ENCODE results near the gene TPD52L1. TPM values are rescaled to one million over a fixed set of nuclear protein-coding genes. Genes with fewer than 3 reads are reported as not detected.

Gene TPD52L1
- total and polyA plus RNA-seq, 2 experiments from 2014 or later: 22.8 to 24.0 TPM

GRCh38 chr6:125183391-125183790, 29.8 kb downstream of the TPD52L1 start (continued):
- TF ChIP-seq REST (IDR thresholded peaks at IDR 0.05; ENCODE audit: unreplicated experiment) (no peak), EZH2phosphoT487 (IDR thresholded peaks at IDR 0.05; ENCODE audit: unreplicated experiment) (no peak), NANOG (IDR thresholded peaks at IDR 0.05; ENCODE audit: borderline replicate concordance) (no peak), ZNF114 (CRISPR knock-in tag; IDR thresholded peaks at IDR 0.05) (no peak), ZNF331 (CRISPR knock-in tag; IDR thresholded peaks at IDR 0.05; ENCODE audit: low read depth) (no peak)

- no peak for ATAC-seq
- H4K20me1 ChIP-seq (replicated peaks; ENCODE audit: insufficient read depth): no peaks in the 10 kb centered on the region
- Mint-ChIP-seq H3K27me3 (ENCODE audit: insufficient read depth, low read depth, poor library complexity) (no peaks in the 10 kb centered on the region), H3K9me3 (no peaks in the 10 kb centered on the region), H3K27ac (no peak overlapping the region), H3K4me1 (peaks cover 16% of the 10 kb centered on the region), H3K36me3 (ENCODE audit: low read depth) (no peaks in the 10 kb centered on the region), H3K4me3 (no peak overlapping the region)
- TF ChIP-seq JUNB (IDR thresholded peaks at IDR 0.05; ENCODE audit: unreplicated experiment) (no peak), ZNF462 (CRISPR knock-in tag; IDR thresholded peaks at IDR 0.05) (no peak), EZH2phosphoT487 (IDR thresholded peaks at IDR 0.05; ENCODE audit: unreplicated experiment) (no peak)
- H3K36me3 ChIP-seq (ENCODE audit: insufficient read depth): no peaks in the 10 kb centered on the region
- H3K79me2 ChIP-seq (replicated peaks; ENCODE audit: insufficient read depth): no peaks in the 10 kb centered on the region
- H3K4me2 ChIP-seq: no peak overlapping the region
- no peaks in the 10 kb centered on the region for H3F3A ChIP-seq (replicated peaks; ENCODE audit: low read depth)
- H3K9me2 ChIP-seq (ENCODE audit: insufficient read depth): no peaks in the 10 kb centered on the region
- no peaks in the 10 kb centered on the region for H3K27me3 ChIP-seq (ENCODE audit: insufficient read depth)
- DNase-seq (ENCODE audit: low spot score): no peak
- H3K4me1 ChIP-seq (ENCODE audit: insufficient read depth): no peaks in the 10 kb centered on the region; the same call in 1 of the 2 replicates
- H3K27ac ChIP-seq (ENCODE audit: low read depth): no peak overlapping the region
- H2AFZ ChIP-seq: no peak overlapping the region
- H3K4me3 ChIP-seq: no peak overlapping the region
These were observed 34.5 kb downstream of the TPD52L1 start for GRCh38 chr6:125188037-125188436.

All from GM23338 (cell line).